ENCODE measurements around the gene SUSD1. TPM values are rescaled to one million over a fixed set of nuclear protein-coding genes. Genes with fewer than 3 reads are reported as not detected.
"Not testable (repeated sequence)": the region's sequence is repeated elsewhere in the genome, so short reads cannot be mapped to it uniquely, and the experiment has no call there.

The SUSD1 gene
- total and polyA plus RNA-seq, 9 donors, result 1.1 to 21.0 (median 3.4) TPM

GRCh38 chr9:112135706-112136105 is 39.4 kb downstream of the SUSD1 start:
- TF ChIP-seq CTCF (IDR thresholded peaks at IDR 0.05), result no peak
- no peak for TF ChIP-seq EP300 (IDR thresholded peaks at IDR 0.05)
- no peak for TF ChIP-seq POLR2A (IDR thresholded peaks at IDR 0.05)
- no peak for DNase-seq
- no peaks in the 10 kb centered on the region for H3K27me3 ChIP-seq
- intact Hi-C loops (cut with DNase I), result no loop called here
- H3K9me3 ChIP-seq, result no peaks in the 10 kb centered on the region
- no peaks in the 10 kb centered on the region for H3K36me3 ChIP-seq
- H3K4me1 ChIP-seq (ENCODE audit: insufficient read depth), result no peaks in the 10 kb centered on the region
- WGBS, 3 donors, result 83 to 90% (median 87%) methylated on average over 4 of the region's 4 CpGs
- H3K27ac ChIP-seq, result no peak overlapping the region
- no peak overlapping the region for H3K4me3 ChIP-seq

GRCh38 chr9:112133806-112134205 is 41.3 kb downstream of the SUSD1 start:
- H3K27ac ChIP-seq; H3K4me1 ChIP-seq (ENCODE audit: insufficient read depth); DNase-seq; H3K4me3 ChIP-seq; H3K9me3 ChIP-seq; intact Hi-C loops (cut with DNase I); H3K36me3 ChIP-seq; H3K27me3 ChIP-seq: not testable (repeated sequence)
- WGBS, 3 donors, result 89 to 100% (median 97%) methylated on average over 1 of the region's 1 CpG

- Histone ChIP-seq H3K36me3 (no peaks in the 10 kb centered on the region), H3K4me3 (no peak overlapping the region), H3K4me1 (ENCODE audit: insufficient read depth) (no peaks in the 10 kb centered on the region), H3K27ac (no peak overlapping the region), H3K27me3 (no peaks in the 10 kb centered on the region), H3K9me3 (no peaks in the 10 kb centered on the region)
- no peak for DNase-seq
- TF ChIP-seq EP300 (IDR thresholded peaks at IDR 0.05) (no peak), CTCF (IDR thresholded peaks at IDR 0.05) (no peak), POLR2A (IDR thresholded peaks at IDR 0.05) (no peak)
- 93 to 95% (median 94%) methylated on average over 3 of the region's 3 CpGs for WGBS, 3 donors
- intact Hi-C loops (cut with DNase I), result no loop called here
These were observed 42.7 kb downstream of the SUSD1 start for GRCh38 chr9:112132356-112132755.

- TF ChIP-seq CTCF (IDR thresholded peaks at IDR 0.05), result no peak
- no peak for TF ChIP-seq POLR2A (IDR thresholded peaks at IDR 0.05)
- no peak for TF ChIP-seq EP300 (IDR thresholded peaks at IDR 0.05)
- Histone ChIP-seq H3K4me3 (no peak overlapping the region), H3K27ac (no peak overlapping the region), H3K27me3 (no peaks in the 10 kb centered on the region), H3K36me3 (no peaks in the 10 kb centered on the region), H3K4me1 (ENCODE audit: insufficient read depth) (no peaks in the 10 kb centered on the region), H3K9me3 (no peaks in the 10 kb centered on the region)
- intact Hi-C loops (cut with DNase I), result no loop called here
- WGBS, 3 donors, result 81 to 86% (median 85%) methylated on average over 5 of the region's 5 CpGs
- no peak for DNase-seq
These were observed 44.1 kb downstream of the SUSD1 start for GRCh38 chr9:112130997-112131396.

- no peak for DNase-seq
- WGBS, 3 donors, result 85 to 92% (median 90%) methylated on average over 2 of the region's 2 CpGs
- Histone ChIP-seq H3K4me3 (no peak overlapping the region), H3K27me3 (no peaks in the 10 kb centered on the region), H3K9me3 (no peaks in the 10 kb centered on the region), H3K27ac (no peak overlapping the region), H3K4me1 (ENCODE audit: insufficient read depth) (no peaks in the 10 kb centered on the region), H3K36me3 (no peaks in the 10 kb centered on the region)
- intact Hi-C loops (cut with DNase I), result no loop called here
- TF ChIP-seq EP300 (IDR thresholded peaks at IDR 0.05), result no peak
- no peak for TF ChIP-seq POLR2A (IDR thresholded peaks at IDR 0.05)
These were observed 44.8 kb downstream of the SUSD1 start for GRCh38 chr9:112130347-112130746.

GRCh38 chr9:112129246-112129645 is 45.9 kb downstream of the SUSD1 start:
- no peaks in the 10 kb centered on the region for H3K27me3 ChIP-seq
- H3K9me3 ChIP-seq, result no peaks in the 10 kb centered on the region
- H3K27ac ChIP-seq, result no peak overlapping the region
- TF ChIP-seq CTCF (IDR thresholded peaks at IDR 0.05) (no peak), EP300 (IDR thresholded peaks at IDR 0.05) (no peak), POLR2A (IDR thresholded peaks at IDR 0.05) (no peak)
- no peaks in the 10 kb centered on the region for H3K36me3 ChIP-seq
- WGBS, 3 donors, result 90 to 95% (median 90%) methylated on average over 6 of the region's 6 CpGs
- H3K4me3 ChIP-seq, result no peak overlapping the region
- H3K4me1 ChIP-seq (ENCODE audit: insufficient read depth), result no peaks in the 10 kb centered on the region
- no peak for DNase-seq
- intact Hi-C loops (cut with DNase I), result no loop called here

- intact Hi-C loops (cut with DNase I); H3K27ac ChIP-seq; H3K36me3 ChIP-seq; H3K9me3 ChIP-seq; H3K4me1 ChIP-seq (ENCODE audit: insufficient read depth); H3K27me3 ChIP-seq; H3K4me3 ChIP-seq; DNase-seq: not testable (repeated sequence)
- WGBS, 3 donors, result 96 to 99% (median 97%) methylated on average over 5 of the region's 5 CpGs
These were observed 46.7 kb downstream of the SUSD1 start for GRCh38 chr9:112128399-112128798.

Data from ovary (tissue), 9 donors.